ENCODE results near the gene SGPP1.
"Not testable (repeated sequence)": the region's sequence is repeated elsewhere in the genome, so short reads cannot be mapped to it uniquely, and the experiment has no call there.

The SGPP1 gene

DNA sequence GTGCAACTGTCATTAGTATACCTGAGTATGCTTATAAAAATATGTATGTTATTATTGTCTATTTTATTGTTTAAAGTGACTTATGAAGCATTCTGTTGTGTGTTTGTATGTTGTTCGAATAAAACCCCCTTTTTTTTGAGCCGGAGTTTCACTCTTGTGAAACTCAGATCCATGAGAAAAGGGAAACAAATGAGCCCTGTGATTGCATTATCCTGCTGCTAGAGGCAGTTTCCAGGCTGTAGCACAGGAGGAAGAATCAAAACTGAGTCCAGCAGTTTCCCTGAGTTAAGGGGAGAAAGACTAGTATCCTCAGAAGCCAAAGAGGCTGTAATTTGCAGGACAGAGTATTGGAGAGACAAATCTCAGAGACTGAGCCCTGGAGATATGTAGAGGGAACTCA, 12.5 kb downstream of the SGPP1 start:
- no peak overlapping the region for H3K27ac ChIP-seq (ENCODE audit: low read depth, low read length)
- H3K4me1 ChIP-seq (ENCODE audit: control insufficient read depth, insufficient read depth, low read length): no peaks in the 10 kb centered on the region
- no peak overlapping the region for H3K9ac ChIP-seq (ENCODE audit: low read length)
- no peak overlapping the region for H3K4me3 ChIP-seq (ENCODE audit: low read length)
- H3K27me3 ChIP-seq (ENCODE audit: control insufficient read depth, insufficient read depth, low read length): no peaks in the 10 kb centered on the region
- peaks cover 2% of the 10 kb centered on the region for H3K36me3 ChIP-seq (ENCODE audit: control insufficient read depth, insufficient read depth, low read length)

GRCh38 chr14:63713764-63714163, 14.1 kb downstream of the SGPP1 start:
- H3K4me1 ChIP-seq (ENCODE audit: control insufficient read depth, insufficient read depth, low read length): no peaks in the 10 kb centered on the region
- H3K27ac ChIP-seq (ENCODE audit: low read depth, low read length): no peak overlapping the region
- H3K27me3 ChIP-seq (ENCODE audit: control insufficient read depth, insufficient read depth, low read length): no peaks in the 10 kb centered on the region
- H3K9ac ChIP-seq (ENCODE audit: low read length): no peak overlapping the region
- peaks cover 2% of the 10 kb centered on the region for H3K36me3 ChIP-seq (ENCODE audit: control insufficient read depth, insufficient read depth, low read length)
- H3K4me3 ChIP-seq (ENCODE audit: low read length): no peak overlapping the region

GRCh38 chr14:63713058-63713457, 14.8 kb downstream of the SGPP1 start:
- Histone ChIP-seq H3K27ac (ENCODE audit: low read depth, low read length) (no peak overlapping the region), H3K4me1 (ENCODE audit: control insufficient read depth, insufficient read depth, low read length) (no peaks in the 10 kb centered on the region), H3K36me3 (ENCODE audit: control insufficient read depth, insufficient read depth, low read length) (peaks cover 2% of the 10 kb centered on the region), H3K27me3 (ENCODE audit: control insufficient read depth, insufficient read depth, low read length) (no peaks in the 10 kb centered on the region), H3K4me3 (ENCODE audit: low read length) (no peak overlapping the region), H3K9ac (ENCODE audit: low read length) (no peak overlapping the region)

GRCh38 chr14:63712123-63712522, 15.7 kb downstream of the SGPP1 start:
- H3K27ac ChIP-seq (ENCODE audit: low read depth, low read length): no peak overlapping the region
- H3K27me3 ChIP-seq (ENCODE audit: control insufficient read depth, insufficient read depth, low read length): no peaks in the 10 kb centered on the region
- peaks cover 2% of the 10 kb centered on the region for H3K36me3 ChIP-seq (ENCODE audit: control insufficient read depth, insufficient read depth, low read length)
- H3K9ac ChIP-seq (ENCODE audit: low read length): no peak overlapping the region
- no peaks in the 10 kb centered on the region for H3K4me1 ChIP-seq (ENCODE audit: control insufficient read depth, insufficient read depth, low read length)
- H3K4me3 ChIP-seq (ENCODE audit: low read length): no peak overlapping the region

- no peak overlapping the region for H3K27ac ChIP-seq (ENCODE audit: low read depth, low read length)
These were observed 17.4 kb downstream of the SGPP1 start for GRCh38 chr14:63710497-63710896.

DNA sequence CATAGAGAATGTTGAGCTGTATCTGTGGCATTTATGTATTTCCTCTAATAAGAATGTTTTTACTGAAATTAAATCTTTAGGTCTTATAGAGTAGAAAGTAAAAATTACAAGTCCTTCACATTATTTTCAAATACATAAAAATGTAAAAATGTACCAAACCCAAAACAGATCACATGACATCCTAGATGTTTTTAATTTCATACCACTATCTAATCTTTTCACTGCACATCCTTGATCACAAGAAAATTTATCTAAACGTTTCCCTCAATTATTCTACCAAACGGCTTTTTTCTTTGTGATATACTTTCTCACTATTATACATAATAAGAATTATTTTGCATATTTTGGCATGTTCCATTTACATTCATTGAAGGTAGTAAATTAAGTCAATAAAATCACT, 18.3 kb downstream of the SGPP1 start:
- H3K36me3 ChIP-seq (ENCODE audit: control insufficient read depth, insufficient read depth, low read length): no peaks in the 10 kb centered on the region
- H3K4me1 ChIP-seq (ENCODE audit: control insufficient read depth, insufficient read depth, low read length): no peaks in the 10 kb centered on the region
- no peak overlapping the region for H3K4me3 ChIP-seq (ENCODE audit: low read length)
- H3K27ac ChIP-seq (ENCODE audit: low read depth, low read length): no peak overlapping the region
- H3K27me3 ChIP-seq (ENCODE audit: control insufficient read depth, insufficient read depth, low read length): no peaks in the 10 kb centered on the region
- no peak overlapping the region for H3K9ac ChIP-seq (ENCODE audit: low read length)

More at GRCh38 chr14:63710497-63710896, 17.4 kb downstream of the SGPP1 start:
- Histone ChIP-seq H3K4me3 (ENCODE audit: low read length) (no peak overlapping the region), H3K27me3 (ENCODE audit: control insufficient read depth, insufficient read depth, low read length) (no peaks in the 10 kb centered on the region), H3K4me1 (ENCODE audit: control insufficient read depth, insufficient read depth, low read length) (no peaks in the 10 kb centered on the region), H3K36me3 (ENCODE audit: control insufficient read depth, insufficient read depth, low read length) (peaks cover under 1% of the 10 kb centered on the region), H3K9ac (ENCODE audit: low read length) (no peak overlapping the region)

DNA sequence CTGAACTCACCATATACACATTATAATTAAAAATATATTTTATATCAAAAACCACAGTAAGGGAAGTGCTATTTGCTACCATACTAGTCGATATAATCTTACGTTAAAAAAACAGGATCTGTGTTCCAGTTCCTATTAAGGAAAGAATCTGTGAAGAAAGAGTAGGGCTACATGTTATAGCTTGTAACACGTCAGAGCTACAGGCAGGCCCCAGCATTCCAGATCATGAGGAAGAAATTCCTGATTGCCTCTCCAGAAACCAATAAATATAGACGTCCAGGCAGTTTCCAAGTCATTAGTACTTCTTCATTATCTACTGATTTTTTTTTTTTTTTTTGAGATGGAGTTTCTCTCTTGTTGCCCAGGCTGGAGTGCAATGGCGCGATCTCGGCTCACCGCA, 20.6 kb downstream of the SGPP1 start:
- Histone ChIP-seq H3K4me3 (ENCODE audit: low read length) (no peak overlapping the region), H3K9ac (ENCODE audit: low read length) (no peak overlapping the region), H3K27ac (ENCODE audit: low read depth, low read length) (no peak overlapping the region), H3K4me1 (ENCODE audit: control insufficient read depth, insufficient read depth, low read length) (no peaks in the 10 kb centered on the region), H3K27me3 (ENCODE audit: control insufficient read depth, insufficient read depth, low read length) (no peaks in the 10 kb centered on the region), H3K36me3 (ENCODE audit: control insufficient read depth, insufficient read depth, low read length) (no peaks in the 10 kb centered on the region)

DNA sequence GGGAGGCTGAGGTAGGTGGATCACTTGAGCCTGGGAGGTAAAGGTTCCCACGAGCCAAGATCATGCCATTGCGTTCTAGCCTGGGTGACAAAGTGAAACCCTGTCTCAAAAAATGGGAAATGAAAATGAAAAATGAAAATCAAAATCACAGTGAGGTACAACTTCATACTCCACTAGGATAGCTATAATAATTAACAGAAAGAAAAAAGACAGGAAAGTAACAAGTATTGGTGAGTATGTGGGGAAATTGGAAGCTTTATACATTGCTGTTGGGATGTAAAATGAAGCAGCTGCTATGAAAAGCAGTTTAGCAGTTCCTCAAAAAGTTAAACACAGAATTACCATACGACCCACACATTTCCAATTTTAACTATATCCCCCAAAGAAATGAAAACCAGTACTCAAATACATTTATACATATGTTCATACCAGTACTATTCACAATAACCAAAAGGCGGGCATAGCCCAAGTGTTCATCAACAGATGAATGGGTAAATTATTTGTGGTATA, 22.2 kb downstream of the SGPP1 start:
- Histone ChIP-seq H3K27me3 (ENCODE audit: control insufficient read depth, insufficient read depth, low read length) (no peaks in the 10 kb centered on the region), H3K4me3 (ENCODE audit: low read length) (no peak overlapping the region), H3K9ac (ENCODE audit: low read length) (no peak overlapping the region), H3K36me3 (ENCODE audit: control insufficient read depth, insufficient read depth, low read length) (no peaks in the 10 kb centered on the region), H3K27ac (ENCODE audit: low read depth, low read length) (no peak overlapping the region), H3K4me1 (ENCODE audit: control insufficient read depth, insufficient read depth, low read length) (no peaks in the 10 kb centered on the region)

- not testable (repeated sequence) for H3K36me3 ChIP-seq (ENCODE audit: control insufficient read depth, insufficient read depth, low read length); H3K9ac ChIP-seq (ENCODE audit: low read length); H3K27me3 ChIP-seq (ENCODE audit: control insufficient read depth, insufficient read depth, low read length); H3K4me3 ChIP-seq (ENCODE audit: low read length); H3K27ac ChIP-seq (ENCODE audit: low read depth, low read length); H3K4me1 ChIP-seq (ENCODE audit: control insufficient read depth, insufficient read depth, low read length)
These were observed 25.3 kb downstream of the SGPP1 start for GRCh38 chr14:63702530-63702929.

- no peaks in the 10 kb centered on the region for H3K27me3 ChIP-seq (ENCODE audit: control insufficient read depth, insufficient read depth, low read length)
- H3K9ac ChIP-seq (ENCODE audit: low read length): no peak overlapping the region
- H3K27ac ChIP-seq (ENCODE audit: low read depth, low read length): no peak overlapping the region
- H3K4me3 ChIP-seq (ENCODE audit: low read length): no peak overlapping the region
- H3K4me1 ChIP-seq (ENCODE audit: control insufficient read depth, insufficient read depth, low read length): no peaks in the 10 kb centered on the region
- H3K36me3 ChIP-seq (ENCODE audit: control insufficient read depth, insufficient read depth, low read length): no peaks in the 10 kb centered on the region
These were observed 26.1 kb downstream of the SGPP1 start for GRCh38 chr14:63701606-63702299.

DNA sequence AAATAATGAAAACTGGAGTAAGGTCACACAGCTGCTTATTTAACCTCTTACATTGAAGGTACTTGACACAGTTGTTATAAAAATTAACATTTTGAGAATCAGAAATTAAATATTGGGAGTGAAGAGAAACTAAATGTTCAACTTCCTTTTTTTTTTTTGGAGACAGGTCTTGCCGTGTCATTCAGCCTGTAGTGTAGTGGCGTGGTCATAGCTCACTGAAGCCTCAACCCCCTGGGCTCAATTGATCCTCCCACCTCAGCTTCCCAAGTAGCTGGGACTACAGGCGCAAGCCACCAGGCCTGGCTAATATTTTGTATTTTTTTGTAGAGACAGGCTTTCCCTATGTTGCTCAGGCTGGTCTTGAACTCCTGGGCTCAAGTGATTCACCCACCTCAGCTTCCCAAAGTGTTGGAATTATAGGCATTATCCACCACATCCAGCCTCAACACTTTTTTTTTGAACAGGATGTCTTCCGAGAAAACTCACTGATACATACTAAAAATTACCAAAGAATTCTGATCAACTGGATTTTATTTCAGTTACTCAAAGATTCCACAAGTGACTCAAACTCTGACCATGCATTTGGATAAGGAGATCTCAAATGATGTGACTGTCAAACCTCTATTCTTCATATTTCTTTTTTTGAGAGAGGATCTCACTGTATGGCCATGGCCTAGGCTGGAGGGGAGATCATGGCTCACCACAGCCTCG, 35.4 kb downstream of the SGPP1 start:
- Histone ChIP-seq H3K4me3 (ENCODE audit: low read length) (no peak overlapping the region), H3K4me1 (ENCODE audit: control insufficient read depth, insufficient read depth, low read length) (no peaks in the 10 kb centered on the region), H3K36me3 (ENCODE audit: control insufficient read depth, insufficient read depth, low read length) (no peaks in the 10 kb centered on the region), H3K27ac (ENCODE audit: low read depth, low read length) (no peak overlapping the region), H3K9ac (ENCODE audit: low read length) (no peak overlapping the region), H3K27me3 (ENCODE audit: control insufficient read depth, insufficient read depth, low read length) (no peaks in the 10 kb centered on the region)

GRCh38 chr14:63689132-63689531, 38.7 kb downstream of the SGPP1 start:
- Histone ChIP-seq H3K4me1 (ENCODE audit: control insufficient read depth, insufficient read depth, low read length) (no peaks in the 10 kb centered on the region), H3K27me3 (ENCODE audit: control insufficient read depth, insufficient read depth, low read length) (no peaks in the 10 kb centered on the region), H3K27ac (ENCODE audit: low read depth, low read length) (no peak overlapping the region), H3K9ac (ENCODE audit: low read length) (no peak overlapping the region), H3K4me3 (ENCODE audit: low read length) (no peak overlapping the region), H3K36me3 (ENCODE audit: control insufficient read depth, insufficient read depth, low read length) (no peaks in the 10 kb centered on the region)

GRCh38 chr14:63686926-63687325, 40.9 kb downstream of the SGPP1 start:
- Histone ChIP-seq H3K4me3 (ENCODE audit: low read length) (no peak overlapping the region), H3K4me1 (ENCODE audit: control insufficient read depth, insufficient read depth, low read length) (no peaks in the 10 kb centered on the region), H3K27me3 (ENCODE audit: control insufficient read depth, insufficient read depth, low read length) (no peaks in the 10 kb centered on the region), H3K36me3 (ENCODE audit: control insufficient read depth, insufficient read depth, low read length) (no peaks in the 10 kb centered on the region), H3K9ac (ENCODE audit: low read length) (no peak overlapping the region), H3K27ac (ENCODE audit: low read depth, low read length) (no peak overlapping the region)
